IPS DF 19.7 (cell line): ENCODE results near the gene RASSF4.
"Not testable (repeated sequence)": the region's sequence is repeated elsewhere in the genome, so short reads cannot be mapped to it uniquely, and the experiment has no call there.

Source experiments
- DNase-seq: peaks from one replicate; pipeline ENCODE4 v3.0.0-alpha.2; 2013; ENCODE audit warnings: low read depth, low spot score

RASSF4 gene

GRCh38 chr10:45003432-45004000 lies 43.9 kb downstream of the RASSF4 start:
- no peak for DNase-seq

GRCh38 chr10:45004661-45005060 lies 45.1 kb downstream of the RASSF4 start:
- no peak for DNase-seq

GRCh38 chr10:45005284-45005683 lies 45.7 kb downstream of the RASSF4 start:
- DNase-seq, result no peak

- DNase-seq, result no peak
Measured at GRCh38 chr10:45006276-45007030, 46.9 kb downstream of the RASSF4 start.

GRCh38 chr10:45008524-45009161 lies 49.0 kb downstream of the RASSF4 start:
- DNase-seq, result peak; percentile 54

- not testable (repeated sequence) for DNase-seq
Measured at GRCh38 chr10:45014557-45014956, 55.0 kb downstream of the RASSF4 start.

GRCh38 chr10:45015590-45015989 lies 56.0 kb downstream of the RASSF4 start:
- no peak for DNase-seq

- DNase-seq, result no peak
Measured at GRCh38 chr10:45023426-45023825, 63.8 kb downstream of the RASSF4 start.

GRCh38 chr10:45034301-45034700 lies 74.7 kb downstream of the RASSF4 start:
- no peak for DNase-seq

- DNase-seq, result no peak
Measured at GRCh38 chr10:45035673-45036072, 76.1 kb downstream of the RASSF4 start.

- DNase-seq, result no peak
Measured at GRCh38 chr10:45040921-45041542, 81.4 kb downstream of the RASSF4 start.

- peak; percentile 88 for DNase-seq
Measured at GRCh38 chr10:45044290-45044689, 84.7 kb downstream of the RASSF4 start.
